GM12878 (cell line): ENCODE results near the gene GPRC5B. TPM values are rescaled to one million over a fixed set of nuclear protein-coding genes. Genes with fewer than 3 reads are reported as not detected.

Experiments
- ATAC-seq: fragments of 200-7000 bp; cut with Tn5 transposase; 3 replicates; pipeline ENCODE4 v1.9.1; 2020; ENCODE audit warnings: mild to moderate bottlenecking, moderate library complexity
- BruUV-seq: library from RNA; stranded (reverse); fragments of 400-500 nt; replicated peaks from 2 replicates; lab custom pipeline; 2021; lab: Mats Ljungman, UMichigan
- CTCF ChIA-PET: fragments of 300-600 bp; sonication (Branson Sonifier 250); formaldehyde crosslinking; extraction: SDS; loops from one replicate; lab custom pipeline; 2021; ENCODE audit warnings: inconsistent platforms; lab: Yijun Ruan, JAX
- POLR2A ChIA-PET: fragments of 350-600 bp; formaldehyde crosslinking; extraction: SDS; loops from one replicate; lab custom pipeline; 2021; ENCODE audit warnings: inconsistent platforms; lab: Charles Lee
- RAD21 ChIA-PET: fragments of 300-600 bp; sonication (Branson Sonifier 250); formaldehyde crosslinking; loops from one replicate; lab custom pipeline; 2023; ENCODE audit warnings: antibody characterized with exemption; ENCODE audit not compliant: unreplicated experiment; lab: Charles Lee
- SMC1A ChIA-PET: fragments of 300-600 bp; sonication (Branson Sonifier 250); formaldehyde crosslinking; loops from one replicate; lab custom pipeline; 2023; ENCODE audit not compliant: unreplicated experiment, uncharacterized antibody; lab: Charles Lee
- DNase-seq: peaks from one replicate; pipeline ENCODE4 v3.0.0-alpha.2; 2011; ENCODE audit warnings: low read depth, low spot score
- FAIRE-seq: peaks from 3 replicates; lab custom pipeline; 2011; peaks lifted over from hg19 to GRCh38; lab: Jason Lieb, UNC
- H2AFZ ChIP-seq: 2 replicates; pipeline ENCODE4 v1.6.0; 2011; ENCODE audit warnings: low read depth, low read length, control low read depth; ENCODE audit not compliant: control insufficient read depth
- H3K27ac ChIP-seq: 2 replicates; pipeline ENCODE4 v1.5.1; 2011; ENCODE audit warnings: control low read depth; ENCODE audit not compliant: control insufficient read depth, insufficient read depth
- H3K27me3 ChIP-seq, 2 experiments: replicated peaks in 1 of 2; 2 replicates each; pipeline versions ENCODE4 v1.6.0 to v1.6.1; 2011; ENCODE audit warnings: low read length in 1 of 2; ENCODE audit not compliant: control insufficient read depth in 2 of 2, insufficient read depth in 2 of 2
- H3K36me3 ChIP-seq, 2 experiments: 2 replicates each; pipeline ENCODE4 v1.5.1; 2011; ENCODE audit warnings: low read length in 1 of 2; ENCODE audit not compliant: control insufficient read depth in 2 of 2, insufficient read depth in 2 of 2
- H3K4me1 ChIP-seq: 2 replicates; pipeline ENCODE4 v1.6.1; 2011; ENCODE audit warnings: mild to moderate bottlenecking, low read length, moderate library complexity, mixed read lengths; ENCODE audit not compliant: control insufficient read depth, insufficient read depth
- H3K4me2 ChIP-seq: 2 replicates; pipeline ENCODE4 v1.6.0; 2011; ENCODE audit warnings: control low read depth; ENCODE audit not compliant: control insufficient read depth, insufficient read depth
- H3K4me3 ChIP-seq: fragments of 200-600 bp; sonication (generic); 2 replicates; pipeline ENCODE4 v1.5.1; 2016
- H3K79me2 ChIP-seq: 2 replicates; pipeline ENCODE4 v1.6.0; 2011; ENCODE audit warnings: low read length; ENCODE audit not compliant: control insufficient read depth, insufficient read depth
- H3K9ac ChIP-seq: 2 replicates; pipeline ENCODE4 v1.8.0; 2011; ENCODE audit warnings: low read length, control low read depth, mixed read lengths; ENCODE audit not compliant: control insufficient read depth, insufficient read depth
- H3K9me3 ChIP-seq: replicated peaks from 3 replicates; pipeline ENCODE4 v1.5.1; 2011; ENCODE audit warnings: mild to moderate bottlenecking, low read length; ENCODE audit not compliant: control insufficient read depth, insufficient read depth
- H4K20me1 ChIP-seq: 2 replicates; pipeline ENCODE4 v1.6.0; 2011; ENCODE audit not compliant: control insufficient read depth, insufficient read depth
- CBFB ChIP-seq: IDR thresholded peaks from 2 replicates; pipeline ENCODE4 v1.6.1; 2016; ENCODE audit warnings: antibody characterized with exemption, low read depth
- IKZF1 ChIP-seq: fragments of 450-650 bp; conservative IDR thresholded peaks from 2 replicates; pipeline ENCODE4 v1.6.1; 2017; ENCODE audit warnings: antibody characterized with exemption, mild to moderate bottlenecking
- SMAD1 ChIP-seq: fragments of 450-650 bp; IDR thresholded peaks from 2 replicates; pipeline ENCODE4 v1.6.1; 2018; ENCODE audit warnings: mild to moderate bottlenecking, low read depth; ENCODE audit not compliant: partially characterized antibody
- SMC3 ChIP-seq: IDR thresholded peaks from 2 replicates; pipeline ENCODE4 v1.6.1; 2011; ENCODE audit warnings: low read length, improper control_type of control experiment, borderline replicate concordance
- ZSCAN29 ChIP-seq: fragments of 450-650 bp; IDR thresholded peaks from 2 replicates; pipeline ENCODE4 v1.6.1; 2017; ENCODE audit warnings: mild to moderate bottlenecking, moderate library complexity
- WGBS: methylation state at CpG from one replicate; pipeline ENCODE4 v1.1.6; 2016; ENCODE audit warnings: low lambda C conversion rate; ENCODE audit not compliant: insufficient replicate concordance, insufficient coverage; ENCODE audit errors: missing lambda C conversion rate; 5-methylcytosine and 5-hydroxymethylcytosine counted together
- in situ Hi-C: fragments of 300-500 bp; cut with MboI; formaldehyde crosslinking; loops from 9 replicates; pipeline ENCODE4 v1.14.3; 2018; ENCODE audit warnings: mixed read lengths
- intact Hi-C: fragments of 100-400 bp; cut with micrococcal nuclease; formaldehyde crosslinking; loops from one replicate; pipeline ENCODE4 v1.14.2; 2022; ENCODE audit not compliant: unreplicated experiment
- polyA plus RNA-seq, 11 experiments: library from polyadenylated mRNA; depleted of rRNA in 4 of 11; unstranded in 6 of 11; stranded (reverse) in 5 of 11; fragments of >200 nt; fragmentation: Nextera tagmentation in 4 of 11; fragmentation: Illumina TruSeq in 1 of 11; extraction: Ambion mirVana in 4 of 11; extraction: Trizol in 1 of 11; gene quantifications; 1 replicate in 1 of 11; 2 replicates in 10 of 11; pipeline versions ENCODE4 v1.2.1 to v1.2.3, GENCODE V29; 2011 to 2016; ENCODE audit warnings: inconsistent platforms in 2 of 11, missing spikeins in 2 of 11, low read depth in 1 of 11
- total RNA-seq, 4 experiments: library from RNA; depleted of rRNA in 3 of 4; stranded (reverse); fragments of >200 nt in 3 of 4; fragmentation: Illumina TruSeq in 1 of 4; extraction: Trizol in 1 of 4; gene quantifications; 2 replicates each; pipeline versions ENCODE4 v1.2.1 to v1.2.3, GENCODE V29; 2013 to 2021
- TF ChIP-seq, protein P1 (sequence below): fragments of 450-650 bp; IDR thresholded peaks from 2 replicates; pipeline ENCODE4 v1.6.1; 2016; ENCODE audit warnings: mild to moderate bottlenecking, moderate library complexity, borderline replicate concordance

The GPRC5B gene
- total and polyA plus RNA-seq, 10 of the 15 experiments (the other 5 are each of a cell fraction or from before 2014, with no cell fraction given) = 0.01 to 0.42 (median 0.15) TPM; not detected in 2

DNA sequence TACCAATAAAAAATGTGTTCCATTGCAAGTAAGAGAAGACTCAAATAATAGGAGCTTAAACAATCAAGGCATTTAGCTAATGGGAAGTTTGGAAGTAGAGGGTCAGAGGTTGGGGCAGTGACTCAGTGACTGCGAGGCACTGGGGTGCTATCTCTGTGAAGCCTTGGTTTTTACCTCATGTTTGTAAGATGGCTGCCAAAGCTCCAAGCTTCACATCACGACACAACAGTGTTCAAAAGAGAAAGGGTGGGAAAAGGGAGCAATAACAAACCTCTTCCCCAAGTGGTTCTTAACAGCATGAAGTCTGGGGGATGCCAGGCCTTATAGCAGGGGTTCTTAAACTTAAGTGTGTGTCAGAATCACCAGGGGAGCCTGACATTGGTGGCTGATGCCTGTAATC, 26.6 kb upstream of the GPRC5B start (continued):
- TF ChIP-seq IKZF1 = no peak
- TF ChIP-seq SMAD1 = no peak
- TF ChIP-seq, protein P1, sequence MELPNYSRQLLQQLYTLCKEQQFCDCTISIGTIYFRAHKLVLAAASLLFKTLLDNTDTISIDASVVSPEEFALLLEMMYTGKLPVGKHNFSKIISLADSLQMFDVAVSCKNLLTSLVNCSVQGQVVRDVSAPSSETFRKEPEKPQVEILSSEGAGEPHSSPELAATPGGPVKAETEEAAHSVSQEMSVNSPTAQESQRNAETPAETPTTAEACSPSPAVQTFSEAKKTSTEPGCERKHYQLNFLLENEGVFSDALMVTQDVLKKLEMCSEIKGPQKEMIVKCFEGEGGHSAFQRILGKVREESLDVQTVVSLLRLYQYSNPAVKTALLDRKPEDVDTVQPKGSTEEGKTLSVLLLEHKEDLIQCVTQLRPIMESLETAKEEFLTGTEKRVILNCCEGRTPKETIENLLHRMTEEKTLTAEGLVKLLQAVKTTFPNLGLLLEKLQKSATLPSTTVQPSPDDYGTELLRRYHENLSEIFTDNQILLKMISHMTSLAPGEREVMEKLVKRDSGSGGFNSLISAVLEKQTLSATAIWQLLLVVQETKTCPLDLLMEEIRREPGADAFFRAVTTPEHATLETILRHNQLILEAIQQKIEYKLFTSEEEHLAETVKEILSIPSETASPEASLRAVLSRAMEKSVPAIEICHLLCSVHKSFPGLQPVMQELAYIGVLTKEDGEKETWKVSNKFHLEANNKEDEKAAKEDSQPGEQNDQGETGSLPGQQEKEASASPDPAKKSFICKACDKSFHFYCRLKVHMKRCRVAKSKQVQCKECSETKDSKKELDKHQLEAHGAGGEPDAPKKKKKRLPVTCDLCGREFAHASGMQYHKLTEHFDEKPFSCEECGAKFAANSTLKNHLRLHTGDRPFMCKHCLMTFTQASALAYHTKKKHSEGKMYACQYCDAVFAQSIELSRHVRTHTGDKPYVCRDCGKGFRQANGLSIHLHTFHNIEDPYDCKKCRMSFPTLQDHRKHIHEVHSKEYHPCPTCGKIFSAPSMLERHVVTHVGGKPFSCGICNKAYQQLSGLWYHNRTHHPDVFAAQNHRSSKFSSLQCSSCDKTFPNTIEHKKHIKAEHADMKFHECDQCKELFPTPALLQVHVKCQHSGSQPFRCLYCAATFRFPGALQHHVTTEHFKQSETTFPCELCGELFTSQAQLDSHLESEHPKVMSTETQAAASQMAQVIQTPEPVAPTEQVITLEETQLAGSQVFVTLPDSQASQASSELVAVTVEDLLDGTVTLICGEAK = no peak
- no peak for TF ChIP-seq CBFB
- TF ChIP-seq, all 136 proteins: peak for 0

DNA sequence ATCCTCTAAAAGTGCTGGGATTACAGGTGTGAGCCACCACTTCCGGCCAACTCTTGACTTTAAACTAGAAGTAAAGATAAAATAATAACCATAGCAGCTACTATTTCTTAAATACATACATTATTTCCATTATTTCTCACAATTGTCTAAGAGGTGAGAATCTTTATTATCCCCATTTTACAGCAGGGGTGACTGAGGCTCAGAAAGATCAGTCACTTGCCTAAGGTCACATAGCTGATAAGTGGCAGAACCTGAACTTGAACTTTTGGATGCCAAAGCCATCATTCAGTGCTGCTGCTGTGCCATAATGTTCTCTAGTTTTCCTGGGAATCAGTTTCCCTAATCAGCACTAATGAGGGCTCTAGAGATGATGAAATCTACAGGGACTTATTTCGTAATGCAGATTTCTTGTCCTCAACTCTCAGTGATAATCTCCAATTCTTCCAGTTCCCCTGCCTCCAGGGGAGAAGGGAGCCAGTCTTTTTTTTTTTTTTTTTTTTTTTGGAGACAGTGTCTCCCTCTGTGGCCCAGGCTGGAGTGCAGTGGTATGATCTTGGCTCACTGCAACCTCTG, 25.2 kb upstream of the GPRC5B start:
- H2AFZ ChIP-seq = no peak overlapping the region
- no peaks in the 10 kb centered on the region for H3K4me1 ChIP-seq
- no peak overlapping the region for H3K9ac ChIP-seq
- no peaks in the 10 kb centered on the region; a peak in 1 of 4 replicates for H3K27me3 ChIP-seq
- ChIA-PET CTCF (interaction anchor here (4.3 to 6.7 kb wide), 2 partner anchors 389 to 476 kb away, joined by 137 to 212 read pairs; no protein-coding TSS in a partner anchor), RAD21 (interaction anchor here (3.4 to 5.2 kb wide), 2 partner anchors 391 to 476 kb away, joined by 58 to 117 read pairs; no protein-coding TSS in a partner anchor), SMC1A (interaction anchor here (5.3 to 5.5 kb wide), 2 partner anchors 392 to 474 kb away, joined by 66 to 103 read pairs; no protein-coding TSS in a partner anchor), POLR2A (no interaction called here)
- in situ Hi-C loops = loop anchor here (5.0 kb wide), 2 partner anchors 392 to 472 kb away; no protein-coding TSS in a partner anchor
- no peak for DNase-seq
- no peak for FAIRE-seq
- no peak overlapping the region for H3K4me3 ChIP-seq
- BruUV-seq = no TSS peak
- ATAC-seq = no peak
- H3K36me3 ChIP-seq = no peaks in the 10 kb centered on the region
- no peaks in the 10 kb centered on the region for H3K79me2 ChIP-seq
- H3K27ac ChIP-seq = no peak overlapping the region
- TF ChIP-seq ZSCAN29 (no peak), SMC3 (no peak)
- no peaks in the 10 kb centered on the region for H3K9me3 ChIP-seq
- intact Hi-C loops = loop anchor here (10.0 kb wide), 1 partner anchor 285 kb away; no protein-coding TSS in a partner anchor
- WGBS = 18% methylated on average over 2 of the region's 2 CpGs
- H4K20me1 ChIP-seq = no peaks in the 10 kb centered on the region
- no peak overlapping the region for H3K4me2 ChIP-seq
